ENCODE data around the gene SECISBP2L. TPM values are rescaled to one million over a fixed set of nuclear protein-coding genes. Genes with fewer than 3 reads are reported as not detected.

SECISBP2L gene
- total and polyA plus RNA-seq, 2 donors (not counting 3 experiments of a cell fraction or from before 2014, with no cell fraction given): 23.1 to 52.3 TPM

- dilution Hi-C loops (cut with MboI; ENCODE audit: extremely low pct_ligation_motif_present, low sequenced_read_pairs): no loop called here
- no TSS peak for BruUV-seq (replicated peaks)
- no peak overlapping the region for H2AFZ ChIP-seq (ENCODE audit: low read depth, low read length)
- intact Hi-C loops (cut with micrococcal nuclease): no loop called here
- ChIA-PET POLR2A (no interaction called here), CTCF (interaction anchor here (1.5 to 1.6 kb wide), 2 partner anchors 12 to 63 kb away, joined by 5 read pairs; no protein-coding TSS in a partner anchor)
- H4K20me1 ChIP-seq (replicated peaks; ENCODE audit: control insufficient read depth, extremely low read depth, insufficient read depth, low read length): no peaks in the 10 kb centered on the region
- H3K9me3 ChIP-seq (replicated peaks; ENCODE audit: control insufficient read depth, insufficient read depth, low read length): no peaks in the 10 kb centered on the region
- H3K4me3 ChIP-seq (replicated peaks in 1 of 3; ENCODE audit: insufficient read depth in 1 of 3, low read depth in 1 of 3, low read length in 3 of 3): no peak overlapping the region
- H3K36me3 ChIP-seq (ENCODE audit: control insufficient read depth in 2 of 2, extremely low read depth in 1 of 2, insufficient read depth in 2 of 2, low read length in 2 of 2): no peaks in the 10 kb centered on the region
- DNase-seq (ENCODE audit: low read depth, low spot score) (no peak), FAIRE-seq (no peak)
- TF ChIP-seq FOS (IDR thresholded peaks at IDR 0.05; ENCODE audit: borderline replicate concordance, insufficient read depth, low read length): no peak
- no peak for TF ChIP-seq CTCF (IDR thresholded peaks at IDR 0.05; ENCODE audit: extremely low read depth in 1 of 2, insufficient read depth in 1 of 2, low read depth in 1 of 2, low read length in 2 of 2)
- no peak for TF ChIP-seq MYC (IDR thresholded peaks at IDR 0.05; ENCODE audit: low read depth, low read length)
- no peak for TF ChIP-seq JUN (IDR thresholded peaks at IDR 0.05; ENCODE audit: borderline replicate concordance, insufficient read depth, insufficient read length, low read depth)
- TF ChIP-seq POLR2AphosphoS5 (IDR thresholded peaks at IDR 0.05; ENCODE audit: insufficient read depth, low read depth, low read length): no peak
- H3K4me1 ChIP-seq (ENCODE audit: control insufficient read depth, extremely low read depth, insufficient read depth, low read length): no peaks in the 10 kb centered on the region
- H3K9me1 ChIP-seq (replicated peaks; ENCODE audit: control insufficient read depth, extremely low read depth, insufficient read depth, low read length): no peaks in the 10 kb centered on the region
- H3K27ac ChIP-seq (ENCODE audit: insufficient read depth, low read depth, low read length): no peak overlapping the region
- no peaks in the 10 kb centered on the region for H3K79me2 ChIP-seq (ENCODE audit: control insufficient read depth, insufficient read depth, low read length)
- no peak overlapping the region for H3K4me2 ChIP-seq (ENCODE audit: insufficient read depth, low read length)
- H3K27me3 ChIP-seq (ENCODE audit: control insufficient read depth in 2 of 2, insufficient read depth in 2 of 2, low read length in 2 of 2): no peaks in the 10 kb centered on the region
- H3K9ac ChIP-seq (replicated peaks; ENCODE audit: extremely low read depth, insufficient read depth, low read length): no peak overlapping the region
These were observed 36.7 kb upstream of the SECISBP2L start for GRCh38 chr15:49082960-49083359.

All from endothelial cell of umbilical vein (primary cell).